Heart left ventricle (tissue), 16 donors: ENCODE results near the gene LMO3. TPM values are rescaled to one million over a fixed set of nuclear protein-coding genes. Genes with fewer than 3 reads are reported as not detected.

ENCODE experiments used
- ATAC-seq, 4 donors: fragments of 200-7000 bp; cut with Tn5 transposase; one replicate each; pipeline ENCODE4 v1.9.1; 2020 to 2022; ENCODE audit warnings: moderate library complexity in 4 of 4, mild to moderate bottlenecking in 3 of 4, moderate number of reproducible peaks in 1 of 4
- DNase-seq, 5 donors: peaks; one replicate each; pipeline ENCODE4 v3.0.0-alpha.2; 2020
- H3K27ac ChIP-seq, 12 donors: fragments of 200-600 bp; sonication (generic) in 4 of 12; one replicate each; pipeline versions ENCODE4 v1.5.0 to v1.8.0; 2016 to 2022; ENCODE audit warnings: mild to moderate bottlenecking in 2 of 12
- H3K27me3 ChIP-seq, 9 donors: fragments of 200-600 bp; sonication (generic) in 2 of 9; one replicate each; pipeline versions ENCODE4 v1.5.1 to v1.8.0; 2016 to 2022; ENCODE audit warnings: mild to moderate bottlenecking in 3 of 9
- H3K36me3 ChIP-seq, 9 donors: fragments of 200-600 bp; sonication (generic) in 2 of 9; one replicate each; pipeline versions ENCODE4 v1.5.0 to v1.8.0; 2018 to 2022; ENCODE audit warnings: mild to moderate bottlenecking in 2 of 9
- H3K4me1 ChIP-seq, 12 donors: fragments of 200-600 bp; sonication (generic) in 4 of 12; one replicate each; pipeline versions ENCODE4 v1.5.0 to v1.8.0; 2016 to 2022; ENCODE audit warnings: mild to moderate bottlenecking in 3 of 12
- H3K4me3 ChIP-seq, 12 donors: fragments of 200-600 bp; sonication (generic) in 4 of 12; one replicate each; pipeline versions ENCODE4 v1.5.0 to v1.8.0; 2017 to 2022; ENCODE audit warnings: mild to moderate bottlenecking in 9 of 12, moderate library complexity in 4 of 12
- H3K9me3 ChIP-seq, 12 donors: fragments of 200-600 bp; sonication (generic) in 4 of 12; one replicate each; pipeline versions ENCODE4 v1.5.0 to v1.8.0; 2016 to 2022; ENCODE audit warnings: mild to moderate bottlenecking in 1 of 12
- POLR2A ChIP-seq, 2 donors: fragments of 450-650 bp; IDR thresholded peaks; one replicate each; pipeline ENCODE4 v1.6.1; 2017; ENCODE audit warnings: antibody characterized with exemption in 2 of 2, mild to moderate bottlenecking in 2 of 2, moderate library complexity in 2 of 2
- WGBS, 4 donors: extraction: QIAGEN DNeasy Blood & Tissue Kit in 2 of 4; methylation state at CpG; one replicate each; pipeline versions ENCODE4 v1.1.5 to v1.1.7; 2013 to 2018; 5-methylcytosine and 5-hydroxymethylcytosine counted together
- intact Hi-C, 10 donors: fragments of 100-400 bp; cut with DNase I; formaldehyde crosslinking; loops; one replicate each; pipeline versions ENCODE4 v1.11.1 to v1.14.2; 2022
- polyA plus RNA-seq, 2 donors: library from polyadenylated mRNA; stranded (reverse); fragments of 200-250 nt; gene quantifications; one replicate each; pipeline ENCODE4 v1.2.3, GENCODE V29; 2013
- total RNA-seq, 9 donors: library from RNA; depleted of rRNA in 2 of 9; stranded (reverse); fragments of >200 nt in 2 of 9; fragmentation: NEBNext Ultra II Directional in 3 of 9; extraction: Animal tissue kit (Norgen Biotek cat#: 25700) in 3 of 9; gene quantifications; one replicate each; pipeline versions ENCODE4 v1.1.0 to v1.2.4, GENCODE V29; 2016 to 2023
- TF ChIP-seq, protein P1 (sequence below), 12 donors: fragments of 200-600 bp; sonication (generic) in 4 of 12; IDR thresholded peaks; one replicate each; pipeline versions ENCODE4 v1.5.0 to v1.8.0; 2018 to 2022; ENCODE audit warnings: antibody characterized with exemption in 12 of 12, mild to moderate bottlenecking in 5 of 12
- donor health status: ischemic (EF 13 %, LVEDD 7.1; RV severe dilation, severe dysfunction).
- donor health status: healthy with polysubstance abuse.
- donor health status: DM: no; HTN: yes; CAD: no.
- donor health status: DM: no; HTN: no; CAD: no.
- donor health status: ischemic (EF 25% LVEDD 6.9; RV normal size, moderate dysfunction).
- donor health status: ischemic (EF 25% LVEDD 5.7; RV mildly dilated, moderate dysfunction).
- donor health status: healthy.
- donor health status: DM: yes; HTN: yes; CAD: no.
- donor health status: ischemic (EF 35%, LVEDD 5.7; RV mildly dilated, moderate dysfunction).
- donor health status: nonischemic (EF 11% LVEDD 7.7; RV severe dilation, severe dysfunction).
- donor health status: DM: yes; HTN: yes; CAD: no.
- donor health status: PGD.
- donor health status: ischemic (EF 29% LVEDD 5.4; RV normal size, mild dysfunction).
- donor health status: nonischemic (EF 23%, LVEDD 6.1; RV moderate dilation, normal function).

The LMO3 gene
- total and polyA plus RNA-seq, 11 donors, result 0.14 to 8.8 (median 0.96) TPM

DNA sequence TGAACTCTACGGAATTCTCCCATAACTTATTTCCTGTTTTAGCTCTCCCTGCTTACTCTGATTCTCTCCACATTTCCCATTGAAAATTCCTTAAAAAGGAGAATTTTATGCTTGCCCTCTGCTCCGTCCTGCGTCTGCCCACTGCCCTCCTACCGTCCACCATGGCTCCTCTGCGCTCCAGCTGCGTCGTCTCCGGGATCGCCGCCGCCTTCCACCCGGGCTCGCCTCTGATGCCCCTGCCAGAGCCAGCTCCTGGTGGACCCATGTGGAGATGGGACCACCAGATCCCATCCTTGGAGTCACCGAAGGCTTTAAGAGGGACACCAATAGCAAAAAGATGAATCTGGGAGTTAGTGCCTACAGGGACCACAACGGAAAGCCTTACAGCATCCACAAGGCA, 92.7 kb downstream of the LMO3 start:
- ATAC-seq (no peak), DNase-seq (no peak)
- Histone ChIP-seq H3K36me3 (no peaks in the 10 kb centered on the region), H3K9me3 (peaks cover 0 to 11% (median 0%) of the 10 kb centered on the region in 12 donors), H3K27ac (no peak overlapping the region), H3K27me3 (no peaks in the 10 kb centered on the region), H3K4me1 (no peaks in the 10 kb centered on the region), H3K4me3 (no peak overlapping the region)
- intact Hi-C loops, result no loop called here
- TF ChIP-seq, protein P1, sequence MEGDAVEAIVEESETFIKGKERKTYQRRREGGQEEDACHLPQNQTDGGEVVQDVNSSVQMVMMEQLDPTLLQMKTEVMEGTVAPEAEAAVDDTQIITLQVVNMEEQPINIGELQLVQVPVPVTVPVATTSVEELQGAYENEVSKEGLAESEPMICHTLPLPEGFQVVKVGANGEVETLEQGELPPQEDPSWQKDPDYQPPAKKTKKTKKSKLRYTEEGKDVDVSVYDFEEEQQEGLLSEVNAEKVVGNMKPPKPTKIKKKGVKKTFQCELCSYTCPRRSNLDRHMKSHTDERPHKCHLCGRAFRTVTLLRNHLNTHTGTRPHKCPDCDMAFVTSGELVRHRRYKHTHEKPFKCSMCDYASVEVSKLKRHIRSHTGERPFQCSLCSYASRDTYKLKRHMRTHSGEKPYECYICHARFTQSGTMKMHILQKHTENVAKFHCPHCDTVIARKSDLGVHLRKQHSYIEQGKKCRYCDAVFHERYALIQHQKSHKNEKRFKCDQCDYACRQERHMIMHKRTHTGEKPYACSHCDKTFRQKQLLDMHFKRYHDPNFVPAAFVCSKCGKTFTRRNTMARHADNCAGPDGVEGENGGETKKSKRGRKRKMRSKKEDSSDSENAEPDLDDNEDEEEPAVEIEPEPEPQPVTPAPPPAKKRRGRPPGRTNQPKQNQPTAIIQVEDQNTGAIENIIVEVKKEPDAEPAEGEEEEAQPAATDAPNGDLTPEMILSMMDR (IDR thresholded peaks at IDR 0.05), result no peak
- no peak for TF ChIP-seq POLR2A (IDR thresholded peaks at IDR 0.05)
- WGBS, 4 donors, result 91 to 93% (median 92%) methylated on average over 15 of the region's 15 CpGs

DNA sequence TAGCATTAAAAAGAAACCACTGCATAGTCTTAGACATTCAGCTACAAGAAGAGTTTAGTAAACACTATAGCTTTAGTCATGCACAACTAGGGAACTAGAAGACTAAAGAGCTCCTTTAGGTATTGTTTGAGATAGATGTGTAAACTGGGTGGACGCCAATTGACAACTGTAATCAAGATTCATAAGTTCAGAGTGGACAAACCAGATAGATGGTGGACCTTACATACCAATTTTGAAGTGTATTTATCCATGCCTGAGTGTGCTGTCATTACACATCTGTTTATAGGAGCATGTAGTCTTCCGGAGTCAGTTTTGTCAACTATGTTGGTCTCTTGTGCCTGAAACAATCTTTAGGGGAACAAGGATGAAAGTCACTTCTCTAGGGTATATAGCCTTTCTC, 96.6 kb downstream of the LMO3 start:
- no peak for DNase-seq
- 65 to 82% (median 72%) methylated on average over 2 of the region's 2 CpGs for WGBS, 4 donors
- no peak for ATAC-seq
- TF ChIP-seq POLR2A (IDR thresholded peaks at IDR 0.05), result no peak
- TF ChIP-seq, protein P1 (IDR thresholded peaks at IDR 0.05), result no peak
- Histone ChIP-seq H3K27ac (no peak overlapping the region), H3K27me3 (no peaks in the 10 kb centered on the region), H3K4me3 (no peak overlapping the region), H3K4me1 (no peaks in the 10 kb centered on the region), H3K9me3 (peaks cover 0 to 11% (median 0%) of the 10 kb centered on the region in 12 donors), H3K36me3 (no peaks in the 10 kb centered on the region)
- intact Hi-C loops, result no loop called here

DNA sequence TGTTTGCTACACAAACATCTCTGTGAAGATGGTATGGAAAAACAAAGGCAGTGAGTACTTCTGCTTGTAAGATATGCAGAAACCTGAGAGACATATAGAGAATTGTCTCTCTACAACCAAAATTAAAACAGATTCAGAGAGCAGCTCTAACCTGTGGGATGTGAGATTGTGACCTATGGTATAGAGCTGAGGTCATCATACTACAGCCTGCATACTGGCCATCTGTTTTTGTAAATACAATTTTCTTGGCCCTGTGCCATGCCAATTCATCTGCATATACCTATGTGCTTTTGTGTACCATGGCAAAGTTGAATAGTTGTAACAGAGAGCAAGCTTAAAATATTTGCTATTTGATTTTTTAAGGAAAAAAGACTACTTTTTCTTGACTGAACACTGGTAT, 99.6 kb downstream of the LMO3 start:
- TF ChIP-seq POLR2A (IDR thresholded peaks at IDR 0.05), result no peak
- TF ChIP-seq, protein P1 (IDR thresholded peaks at IDR 0.05), result no peak
- H3K27ac ChIP-seq, result no peak overlapping the region
- intact Hi-C loops, result no loop called here
- DNase-seq (no peak), ATAC-seq (no peak)
- H3K9me3 ChIP-seq, result no peaks in the 10 kb centered on the region
- no peak overlapping the region for H3K4me3 ChIP-seq
- H3K27me3 ChIP-seq, result no peaks in the 10 kb centered on the region
- no peaks in the 10 kb centered on the region for H3K4me1 ChIP-seq
- H3K36me3 ChIP-seq, result no peaks in the 10 kb centered on the region

DNA sequence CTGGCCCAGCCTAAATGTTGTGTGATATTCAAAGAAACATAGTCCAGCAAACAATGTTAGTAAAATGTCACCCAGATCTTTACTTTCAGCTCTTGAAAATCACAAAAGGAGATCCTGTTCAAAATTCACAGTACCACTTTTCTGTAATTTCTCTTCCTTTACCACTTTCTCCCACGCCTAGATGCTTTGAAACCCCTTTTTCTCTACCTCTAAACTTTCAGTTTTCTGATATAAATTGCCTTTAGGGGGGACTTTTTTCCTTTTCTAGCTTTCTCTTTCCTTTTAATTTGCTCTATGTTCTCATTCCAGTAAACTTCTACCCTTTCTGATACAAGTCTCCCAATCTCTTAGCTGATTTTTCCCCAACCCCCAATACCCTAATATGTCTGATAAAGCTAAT, 101.8 kb downstream of the LMO3 start:
- Histone ChIP-seq H3K9me3 (no peaks in the 10 kb centered on the region), H3K27ac (no peak overlapping the region), H3K4me1 (no peaks in the 10 kb centered on the region), H3K4me3 (no peak overlapping the region), H3K27me3 (no peaks in the 10 kb centered on the region), H3K36me3 (no peaks in the 10 kb centered on the region)
- intact Hi-C loops, result no loop called here
- 50 to 64% (median 58%) methylated on average over 1 of the region's 1 CpG for WGBS, 4 donors
- ATAC-seq (no peak), DNase-seq (no peak)
- TF ChIP-seq, protein P1 (IDR thresholded peaks at IDR 0.05), result no peak
- TF ChIP-seq POLR2A (IDR thresholded peaks at IDR 0.05), result no peak
